H1 (cell line): ENCODE data around the gene ITGB2. TPM values are rescaled to one million over a fixed set of nuclear protein-coding genes. Genes with fewer than 3 reads are reported as not detected.

ENCODE experiments used
- CTCF ChIA-PET: fragments of 300-600 bp; sonication (Branson Sonifier 250); formaldehyde crosslinking; loops from one replicate; lab custom pipeline; 2021; ENCODE audit not compliant: partially characterized antibody; lab: Charles Lee
- POLR2A ChIA-PET: fragments of 300-600 bp; sonication (Branson Sonifier 250); formaldehyde crosslinking; loops from one replicate; lab custom pipeline; 2021; ENCODE audit warnings: inconsistent platforms; ENCODE audit not compliant: partially characterized antibody; lab: Charles Lee
- DNase-seq, 2 experiments: peaks; one replicate each; pipeline versions ENCODE4 v3.0.0 to v3.0.0-alpha.2; 2010 to 2022; ENCODE audit warnings: low spot score in 2 of 2, low read depth in 1 of 2, mixed read lengths in 1 of 2
- FAIRE-seq: peaks from 2 replicates; lab custom pipeline; 2011; peaks lifted over from hg19 to GRCh38; lab: Jason Lieb, UNC
- H2AFZ ChIP-seq: 2 replicates; pipeline ENCODE4 v1.8.1; 2012; ENCODE audit warnings: low read length, inconsistent platforms
- H2AK5ac ChIP-seq: 2 replicates; pipeline ENCODE4 v1.6.1; 2013; ENCODE audit warnings: low read depth, low read length
- H2BK120ac ChIP-seq: replicated peaks from 2 replicates; pipeline ENCODE3; 2013; ENCODE audit warnings: low read depth, low read length, inconsistent platforms
- H2BK12ac ChIP-seq: 2 replicates; pipeline ENCODE4 v1.6.1; 2013; ENCODE audit warnings: low read depth, low read length
- H2BK15ac ChIP-seq: 2 replicates; pipeline ENCODE4 v1.6.1; 2013; ENCODE audit warnings: low read length
- H2BK20ac ChIP-seq: 2 replicates; pipeline ENCODE4 v1.6.1; 2013; ENCODE audit warnings: low read length
- H2BK5ac ChIP-seq: 2 replicates; pipeline ENCODE4 v1.6.1; 2013; ENCODE audit warnings: low read depth, low read length
- H3K14ac ChIP-seq: 2 replicates; pipeline ENCODE4 v1.6.1; 2013; ENCODE audit warnings: inconsistent platforms; ENCODE audit not compliant: insufficient read length
- H3K18ac ChIP-seq: 2 replicates; pipeline ENCODE4 v1.6.1; 2013; ENCODE audit warnings: low read length; ENCODE audit errors: extremely low read depth
- H3K23ac ChIP-seq: 2 replicates; pipeline ENCODE4 v1.6.1; 2013; ENCODE audit warnings: inconsistent platforms; ENCODE audit not compliant: insufficient read length
- H3K23me2 ChIP-seq: 2 replicates; pipeline ENCODE4 v1.6.1; 2013; ENCODE audit warnings: low read depth, low read length
- H3K27ac ChIP-seq: 2 replicates; pipeline ENCODE4 v1.6.1; 2011; ENCODE audit warnings: low read depth, low read length, inconsistent platforms
- H3K27me3 ChIP-seq, 4 experiments: replicated peaks in 1 of 4; 1 replicate in 1 of 4; 2 replicates in 3 of 4; pipeline versions ENCODE4 v1.6.1 to v1.8.1; 2011 to 2013; ENCODE audit warnings: low read length in 3 of 4, mild to moderate bottlenecking in 3 of 4, inconsistent platforms in 2 of 4, mixed read lengths in 2 of 4, moderate library complexity in 1 of 4; ENCODE audit not compliant: control insufficient read depth in 3 of 4, insufficient read depth in 3 of 4; ENCODE audit errors: extremely low read depth in 1 of 4
- H3K36me3 ChIP-seq, 4 experiments: 2 replicates each; pipeline versions ENCODE4 v1.6.1 to v1.8.1; 2011 to 2013; ENCODE audit warnings: mild to moderate bottlenecking in 4 of 4, low read length in 3 of 4, moderate library complexity in 2 of 4, control low read depth in 1 of 4, inconsistent platforms in 1 of 4; ENCODE audit not compliant: insufficient read depth in 4 of 4, control insufficient read depth in 2 of 4
- H3K4ac ChIP-seq: replicated peaks from 2 replicates; pipeline ENCODE3; 2013; ENCODE audit warnings: low read length, low read depth, mixed read lengths, inconsistent platforms; ENCODE audit not compliant: insufficient read length
- H3K4me1 ChIP-seq, 4 experiments: replicated peaks in 1 of 4; 1 replicate in 1 of 4; 2 replicates in 3 of 4; pipeline versions ENCODE4 v1.6.1 to v1.8.1; 2011 to 2013; ENCODE audit warnings: low read length in 3 of 4, inconsistent platforms in 2 of 4, mixed read lengths in 1 of 4; ENCODE audit not compliant: insufficient read depth in 4 of 4, control insufficient read depth in 3 of 4
- H3K4me2 ChIP-seq, 2 experiments: 2 replicates each; pipeline versions ENCODE4 v1.6.1 to v1.8.1; 2011 to 2013; ENCODE audit warnings: low read depth in 2 of 2, low read length in 2 of 2, control low read depth in 1 of 2, inconsistent platforms in 1 of 2, mild to moderate bottlenecking in 1 of 2; ENCODE audit not compliant: insufficient read depth in 1 of 2
- H3K4me3 ChIP-seq, 4 experiments: fragments of 200-600, 300-600 bp in 1 of 4; sonication (generic), shearing (Covaris generic), sonication (Bioruptor Twin) in 1 of 4; 2 replicates each; pipeline versions ENCODE4 v1.5.1 to v1.8.1; 2011 to 2016; ENCODE audit warnings: low read length in 4 of 4, low read depth in 3 of 4, control low read depth in 2 of 4, inconsistent platforms in 2 of 4, mild to moderate bottlenecking in 2 of 4, mixed read lengths in 1 of 4, moderate library complexity in 1 of 4; ENCODE audit not compliant: insufficient read depth in 2 of 4; ENCODE audit errors: extremely low read depth in 1 of 4
- H3K56ac ChIP-seq: replicated peaks from 2 replicates; pipeline ENCODE3; 2013; ENCODE audit warnings: low read depth, mild to moderate bottlenecking, mixed read lengths, low read length, inconsistent platforms; ENCODE audit not compliant: insufficient read length
- H3K79me1 ChIP-seq: 2 replicates; pipeline ENCODE4 v1.6.1; 2013; ENCODE audit warnings: low read depth, low read length, control low read depth
- H3K79me2 ChIP-seq, 2 experiments: 2 replicates each; pipeline versions ENCODE4 v1.6.1 to v1.8.1; 2012 to 2013; ENCODE audit warnings: low read length in 2 of 2, mild to moderate bottlenecking in 2 of 2, inconsistent platforms in 1 of 2; ENCODE audit not compliant: insufficient read depth in 2 of 2, control insufficient read depth in 1 of 2
- H3K9ac ChIP-seq, 4 experiments: replicated peaks in 1 of 4; 1 replicate in 1 of 4; 2 replicates in 3 of 4; pipeline versions ENCODE4 v1.6.1 to v1.8.1; 2011 to 2013; ENCODE audit warnings: low read depth in 3 of 4, low read length in 3 of 4, control low read depth in 2 of 4, mild to moderate bottlenecking in 2 of 4, moderate library complexity in 2 of 4, inconsistent platforms in 1 of 4; ENCODE audit errors: extremely low read depth in 1 of 4
- H3K9me3 ChIP-seq, 2 experiments: 2 replicates each; pipeline versions ENCODE4 v1.6.1 to v1.8.1; 2012 to 2013; ENCODE audit warnings: mild to moderate bottlenecking in 2 of 2, moderate library complexity in 2 of 2, control low read depth in 1 of 2, inconsistent platforms in 1 of 2, low read depth in 1 of 2, low read length in 1 of 2, mixed read lengths in 1 of 2; ENCODE audit not compliant: insufficient read depth in 2 of 2
- H4K20me1 ChIP-seq, 2 experiments: replicated peaks in 1 of 2; 2 replicates each; pipeline versions ENCODE3 to v1.8.1; 2011 to 2013; ENCODE audit warnings: inconsistent platforms in 2 of 2, low read length in 2 of 2, mild to moderate bottlenecking in 1 of 2; ENCODE audit not compliant: insufficient read depth in 2 of 2, control insufficient read depth in 1 of 2
- H4K5ac ChIP-seq: 2 replicates; pipeline ENCODE4 v1.6.1; 2013; ENCODE audit warnings: low read length, low read depth, mixed read lengths, inconsistent platforms; ENCODE audit not compliant: insufficient read length
- H4K8ac ChIP-seq: 2 replicates; pipeline ENCODE4 v1.8.0; 2013; ENCODE audit warnings: mild to moderate bottlenecking, moderate library complexity, low read length, inconsistent platforms; ENCODE audit not compliant: insufficient read depth; ENCODE audit errors: extremely low read depth
- H4K91ac ChIP-seq: replicated peaks from 2 replicates; pipeline ENCODE3; 2013; ENCODE audit warnings: low read length, mixed read lengths, inconsistent platforms; ENCODE audit not compliant: insufficient read length
- BRCA1 ChIP-seq: IDR thresholded peaks from 2 replicates; pipeline ENCODE4 v1.6.1; 2012; ENCODE audit warnings: low read depth, low read length, improper control_type of control experiment
- CHD1 ChIP-seq: IDR thresholded peaks from 2 replicates; pipeline ENCODE4 v1.6.1; 2012; ENCODE audit warnings: low read depth, low read length, improper control_type of control experiment
- KDM1A ChIP-seq: fragments of 200-600, 300-600 bp; sonication (generic); IDR thresholded peaks from 2 replicates; pipeline ENCODE4 v1.7.1; 2016; ENCODE audit warnings: mild to moderate bottlenecking, low read length, borderline replicate concordance
- WGBS, 2 experiments: shearing (Covaris generic) in 1 of 2; methylation state at CpG; one replicate each; pipeline versions ENCODE4 v1.1.6 to v1.1.7; 2013 to 2015; ENCODE audit warnings: low lambda C conversion rate in 2 of 2, mixed read lengths in 2 of 2, inconsistent platforms in 1 of 2, low coverage in 1 of 2, missing lambda C conversion rate in 1 of 2; ENCODE audit not compliant: insufficient replicate concordance in 2 of 2, insufficient coverage in 1 of 2, insufficient read length in 1 of 2; ENCODE audit errors: extremely low coverage in 1 of 2, missing lambda C conversion rate in 1 of 2; 5-methylcytosine and 5-hydroxymethylcytosine counted together
- polyA plus RNA-seq, 7 experiments: library from polyadenylated mRNA; depleted of rRNA in 3 of 7; stranded (reverse) in 5 of 7; unstranded in 2 of 7; fragments of >200 nt in 5 of 7; fragments of 200-250 nt in 2 of 7; gene quantifications; 1 replicate in 5 of 7; 2 replicates in 1 of 7; 4 replicates in 1 of 7; pipeline versions ENCODE4 v1.2.1 to v1.2.3, GENCODE V29; 2011 to 2013; ENCODE audit warnings: missing spikeins in 2 of 7, mixed read lengths in 2 of 7
- total RNA-seq: library from RNA; stranded (reverse); fragmentation: NEBNext Ultra II Directional; extraction: Animal tissue kit (Norgen Biotek cat#: 25700); gene quantifications from 2 replicates; pipeline ENCODE4 v1.2.1, GENCODE V29; 2021

The ITGB2 gene
- total and polyA plus RNA-seq, 2 of the 8 experiments (the other 6 are each of a cell fraction or from before 2014, with no cell fraction given) = 0.24 to 0.63 TPM

DNA sequence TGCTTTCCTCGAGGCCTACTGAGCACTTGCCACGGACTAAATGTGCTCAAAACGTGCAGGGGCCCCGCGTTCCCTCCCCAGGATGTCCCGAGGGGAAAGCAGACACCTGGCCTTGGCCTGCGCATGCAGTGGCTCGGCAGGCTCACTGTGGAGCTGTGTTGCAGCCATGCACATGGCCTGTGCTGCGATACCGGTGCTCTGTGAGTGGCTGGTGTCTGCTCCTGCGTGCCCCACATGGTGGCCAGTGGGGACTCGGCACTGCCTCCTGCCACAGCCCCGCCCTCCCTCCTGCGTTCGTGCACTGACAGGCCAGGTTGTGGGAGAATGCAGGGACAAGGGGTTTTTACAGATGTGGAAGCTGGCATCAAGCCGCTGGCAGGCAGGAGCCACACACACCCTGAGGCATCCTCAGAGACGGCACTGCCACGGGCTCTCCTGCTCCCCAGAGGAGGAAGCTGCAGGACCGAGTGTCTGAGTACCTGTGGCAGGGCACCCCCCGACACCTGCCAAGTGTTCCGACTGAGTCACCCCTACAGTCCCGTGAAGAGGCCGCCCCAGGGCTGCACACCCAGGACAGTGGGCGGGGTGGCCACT lies 30.3 kb downstream of the ITGB2 start:
- Histone ChIP-seq H2AK5ac (peak overlapping the region; percentile 24; the same call in 1 of the 2 replicates), H3K79me2 (no peaks in the 10 kb centered on the region), H3K79me1 (no peaks in the 10 kb centered on the region), H4K91ac (no peak overlapping the region), H2AFZ (no peak overlapping the region), H3K27ac (no peak overlapping the region), H3K27me3 (no peaks in the 10 kb centered on the region; a peak in 1 of 7 replicates), H2BK20ac (no peak overlapping the region), H3K23me2 (no peaks in the 10 kb centered on the region), H4K8ac (0 out of 2 replicates have a peak overlapping the region, but pooled peaks have one; percentile 68), H2BK120ac (no peak overlapping the region), H4K20me1 (peaks cover 0 to 2% of the 10 kb centered on the region in 2 experiments), H2BK12ac (no peak overlapping the region), H3K9me3 (no peaks in the 10 kb centered on the region), H3K4me3 (no peak overlapping the region), H3K14ac (no peak overlapping the region), H3K9ac (no peak overlapping the region), H3K36me3 (no peaks in the 10 kb centered on the region), H3K4me1 (no peaks in the 10 kb centered on the region), H3K56ac (no peak overlapping the region), H2BK5ac (no peak overlapping the region), H3K4me2 (no peak overlapping the region), H3K23ac (no peak overlapping the region), H3K4ac (no peak overlapping the region), H3K18ac (no peak overlapping the region), H2BK15ac (no peak overlapping the region), H4K5ac (no peak overlapping the region)
- ChIA-PET POLR2A (no interaction called here), CTCF (interaction anchor here (1.2 to 4.8 kb wide), 2 partner anchors 17 to 20 kb away, joined by 5 to 28 read pairs; no protein-coding TSS in a partner anchor)
- no peak for FAIRE-seq
- 85% methylated on average over 20 of the region's 24 CpGs; no CpG with 5 or more reads in 1 of the 2 experiments for WGBS, 2 experiments
- no peak for DNase-seq
- TF ChIP-seq CHD1 (no peak), KDM1A (no peak), BRCA1 (no peak)
